WTC11 (cell line): ENCODE measurements around the gene SMOC2. TPM values are rescaled to one million over a fixed set of nuclear protein-coding genes. Genes with fewer than 3 reads are reported as not detected.

ENCODE experiments used
- ATAC-seq: fragments of 200-7000 bp; cut with Tn5 transposase; 2 replicates; pipeline ENCODE4 v1.10.0; 2021; ENCODE audit warnings: mild to moderate bottlenecking, moderate library complexity
- CTCF ChIA-PET: fragments of 300-600 bp; sonication (Branson Sonifier 250); formaldehyde crosslinking; loops from one replicate; lab custom pipeline; 2021; ENCODE audit warnings: antibody characterized with exemption; lab: Charles Lee
- POLR2A ChIA-PET: fragments of 350-600 bp; sonication (Branson Sonifier 250); formaldehyde crosslinking; loops from one replicate; lab custom pipeline; 2021; ENCODE audit warnings: antibody characterized with exemption; lab: Charles Lee
- DNase-seq: peaks from one replicate; pipeline ENCODE4 v3.0.0; 2021; ENCODE audit warnings: low spot score
- H3K27ac Mint-ChIP-seq: 2 replicates; pipeline ENCODE4 v1.8.0; 2021; ENCODE audit warnings: mixed read lengths
- H3K27me3 Mint-ChIP-seq: 2 replicates; pipeline ENCODE4 v1.8.0; 2021; ENCODE audit warnings: low read depth, mild to moderate bottlenecking, moderate library complexity, mixed read lengths
- H3K36me3 Mint-ChIP-seq: 2 replicates; pipeline ENCODE4 v1.8.0; 2021; ENCODE audit warnings: mixed read lengths
- H3K4me1 Mint-ChIP-seq: 2 replicates; pipeline ENCODE4 v1.8.0; 2022; ENCODE audit warnings: mixed read lengths
- H3K4me3 Mint-ChIP-seq: 2 replicates; pipeline ENCODE4 v1.8.0; 2021; ENCODE audit warnings: mild to moderate bottlenecking, moderate library complexity, mixed read lengths
- H3K9me3 Mint-ChIP-seq: 2 replicates; pipeline ENCODE4 v1.8.0; 2021; ENCODE audit warnings: mixed read lengths
- ELF4 ChIP-seq: sonication (generic); formaldehyde crosslinking; IDR thresholded peaks from 2 replicates; pipeline ENCODE4 v1.8.1; 2022; ENCODE audit warnings: low read depth, mild to moderate bottlenecking, moderate library complexity, missing genetic modification reagents
- FOXK1 ChIP-seq: sonication (generic); formaldehyde crosslinking; IDR thresholded peaks from 2 replicates; pipeline ENCODE4 v1.8.0; 2022; ENCODE audit warnings: mild to moderate bottlenecking, moderate library complexity, missing genetic modification reagents
- GABPB1 ChIP-seq: sonication (generic); formaldehyde crosslinking; IDR thresholded peaks from 2 replicates; pipeline ENCODE4 v1.8.1; 2023; ENCODE audit warnings: mild to moderate bottlenecking, missing genetic modification reagents
- JAZF1 ChIP-seq: fragments of 250-450 bp; sonication (Bioruptor Pico); IDR thresholded peaks from 2 replicates; pipeline ENCODE4 v1.9.0; 2021; ENCODE audit warnings: moderate library complexity, mild to moderate bottlenecking, inconsistent platforms
- MXD4 ChIP-seq: fragments of 250-450 bp; sonication (Bioruptor Pico); IDR thresholded peaks from 2 replicates; pipeline ENCODE4 v1.8.0; 2021; ENCODE audit warnings: mild to moderate bottlenecking, moderate library complexity, borderline replicate concordance
- NFATC4 ChIP-seq: fragments of 250-450 bp; sonication (Bioruptor Pico); IDR thresholded peaks from 2 replicates; pipeline ENCODE4 v1.9.0; 2021; ENCODE audit warnings: mild to moderate bottlenecking
- ZNF317 ChIP-seq: sonication (generic); formaldehyde crosslinking; IDR thresholded peaks from 2 replicates; pipeline ENCODE4 v1.8.1; 2023; ENCODE audit warnings: low read depth, mild to moderate bottlenecking, moderate library complexity, missing genetic modification reagents, borderline replicate concordance
- ZNF671 ChIP-seq: fragments of 250-450 bp; sonication (Bioruptor Pico); IDR thresholded peaks from 2 replicates; pipeline ENCODE4 v1.8.0; 2021; ENCODE audit warnings: mild to moderate bottlenecking
- total RNA-seq: library from RNA; stranded (reverse); gene quantifications from 3 replicates; pipeline ENCODE4 v1.2.3, GENCODE V29; 2021
- TF ChIP-seq, protein P1 (sequence below): fragments of 250-450 bp; sonication (Bioruptor Pico); IDR thresholded peaks from 2 replicates; pipeline ENCODE4 v1.8.0; 2021; ENCODE audit warnings: mild to moderate bottlenecking
- TF ChIP-seq, protein P2 (sequence below): sonication (generic); formaldehyde crosslinking; IDR thresholded peaks from 2 replicates; pipeline ENCODE4 v1.8.1; 2022; ENCODE audit warnings: missing genetic modification reagents, borderline replicate concordance
- TF ChIP-seq, protein P3 (sequence below): sonication (generic); formaldehyde crosslinking; IDR thresholded peaks from 2 replicates; pipeline ENCODE4 v1.8.1; 2022; ENCODE audit warnings: low read depth, mild to moderate bottlenecking, moderate library complexity, missing genetic modification reagents, borderline replicate concordance
- TF ChIP-seq, protein P4 (sequence below): sonication (generic); formaldehyde crosslinking; IDR thresholded peaks from 2 replicates; pipeline ENCODE4 v1.8.1; 2023; ENCODE audit warnings: mild to moderate bottlenecking, missing genetic modification reagents, moderate library complexity
- TF ChIP-seq, protein P5 (sequence below): sonication (generic); formaldehyde crosslinking; IDR thresholded peaks from 2 replicates; pipeline ENCODE4 v1.8.1; 2023; ENCODE audit warnings: mild to moderate bottlenecking, missing genetic modification reagents
- TF ChIP-seq, protein P6 (sequence below): sonication (generic); formaldehyde crosslinking; IDR thresholded peaks from 2 replicates; pipeline ENCODE4 v1.8.0; 2023; ENCODE audit warnings: mild to moderate bottlenecking, missing genetic modification reagents
- TF ChIP-seq, protein P7 (sequence below): fragments of 250-450 bp; sonication (Bioruptor Pico); IDR thresholded peaks from 2 replicates; pipeline ENCODE4 v1.9.0; 2021; ENCODE audit warnings: mild to moderate bottlenecking
- TF ChIP-seq, protein P8 (sequence below): fragments of 250-450 bp; sonication (Bioruptor Pico); IDR thresholded peaks from 2 replicates; pipeline ENCODE4 v1.9.0; 2021; ENCODE audit warnings: moderate library complexity, mild to moderate bottlenecking, inconsistent platforms, borderline replicate concordance
- TF ChIP-seq, protein P9 (sequence below): fragments of 250-450 bp; sonication (Bioruptor Pico); IDR thresholded peaks from 2 replicates; pipeline ENCODE4 v1.9.0; 2021; ENCODE audit warnings: mild to moderate bottlenecking
- TF ChIP-seq, protein P10 (sequence below): sonication (generic); formaldehyde crosslinking; IDR thresholded peaks from 2 replicates; pipeline ENCODE4 v1.8.0; 2022; ENCODE audit warnings: mild to moderate bottlenecking, missing genetic modification reagents

SMOC2 gene
- total RNA-seq, 1 experiment from 2014 or later, result 3.9 TPM

DNA sequence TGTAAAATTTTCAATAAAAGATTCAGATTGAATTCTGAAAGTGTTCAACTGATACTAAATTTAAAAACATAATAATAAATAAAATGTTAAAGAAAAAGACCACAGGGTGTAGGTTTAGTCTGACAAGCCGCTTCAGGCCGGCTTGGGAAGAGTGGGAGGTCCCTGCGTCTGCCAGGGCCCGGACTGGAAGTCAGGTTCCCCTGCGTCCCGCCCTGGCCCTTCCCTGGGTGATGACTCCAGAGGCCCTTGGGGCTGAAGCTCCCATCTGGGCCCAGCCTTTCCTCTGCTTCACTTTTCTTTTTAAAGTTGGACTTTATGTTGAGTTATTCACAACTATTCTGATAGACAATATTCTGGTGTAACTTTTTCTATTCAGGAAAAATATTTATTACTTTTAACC lies 93.3 kb downstream of the SMOC2 start (continued):
- TF ChIP-seq, protein P1, sequence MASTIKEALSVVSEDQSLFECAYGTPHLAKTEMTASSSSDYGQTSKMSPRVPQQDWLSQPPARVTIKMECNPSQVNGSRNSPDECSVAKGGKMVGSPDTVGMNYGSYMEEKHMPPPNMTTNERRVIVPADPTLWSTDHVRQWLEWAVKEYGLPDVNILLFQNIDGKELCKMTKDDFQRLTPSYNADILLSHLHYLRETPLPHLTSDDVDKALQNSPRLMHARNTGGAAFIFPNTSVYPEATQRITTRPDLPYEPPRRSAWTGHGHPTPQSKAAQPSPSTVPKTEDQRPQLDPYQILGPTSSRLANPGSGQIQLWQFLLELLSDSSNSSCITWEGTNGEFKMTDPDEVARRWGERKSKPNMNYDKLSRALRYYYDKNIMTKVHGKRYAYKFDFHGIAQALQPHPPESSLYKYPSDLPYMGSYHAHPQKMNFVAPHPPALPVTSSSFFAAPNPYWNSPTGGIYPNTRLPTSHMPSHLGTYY (CRISPR knock-in tag), result no peak
- TF ChIP-seq GABPB1 (CRISPR knock-in tag), result no peak
- TF ChIP-seq, protein P2, sequence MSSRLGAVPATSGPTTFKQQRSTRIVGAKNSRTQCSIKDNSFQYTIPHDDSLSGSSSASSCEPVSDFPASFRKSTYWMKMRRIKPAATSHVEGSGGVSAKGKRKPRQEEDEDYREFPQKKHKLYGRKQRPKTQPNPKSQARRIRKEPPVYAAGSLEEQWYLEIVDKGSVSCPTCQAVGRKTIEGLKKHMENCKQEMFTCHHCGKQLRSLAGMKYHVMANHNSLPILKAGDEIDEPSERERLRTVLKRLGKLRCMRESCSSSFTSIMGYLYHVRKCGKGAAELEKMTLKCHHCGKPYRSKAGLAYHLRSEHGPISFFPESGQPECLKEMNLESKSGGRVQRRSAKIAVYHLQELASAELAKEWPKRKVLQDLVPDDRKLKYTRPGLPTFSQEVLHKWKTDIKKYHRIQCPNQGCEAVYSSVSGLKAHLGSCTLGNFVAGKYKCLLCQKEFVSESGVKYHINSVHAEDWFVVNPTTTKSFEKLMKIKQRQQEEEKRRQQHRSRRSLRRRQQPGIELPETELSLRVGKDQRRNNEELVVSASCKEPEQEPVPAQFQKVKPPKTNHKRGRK (CRISPR knock-in tag), result no peak
- TF ChIP-seq, protein P3, sequence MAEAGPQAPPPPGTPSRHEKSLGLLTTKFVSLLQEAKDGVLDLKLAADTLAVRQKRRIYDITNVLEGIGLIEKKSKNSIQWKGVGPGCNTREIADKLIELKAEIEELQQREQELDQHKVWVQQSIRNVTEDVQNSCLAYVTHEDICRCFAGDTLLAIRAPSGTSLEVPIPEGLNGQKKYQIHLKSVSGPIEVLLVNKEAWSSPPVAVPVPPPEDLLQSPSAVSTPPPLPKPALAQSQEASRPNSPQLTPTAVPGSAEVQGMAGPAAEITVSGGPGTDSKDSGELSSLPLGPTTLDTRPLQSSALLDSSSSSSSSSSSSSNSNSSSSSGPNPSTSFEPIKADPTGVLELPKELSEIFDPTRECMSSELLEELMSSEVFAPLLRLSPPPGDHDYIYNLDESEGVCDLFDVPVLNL (CRISPR knock-in tag), result no peak
- TF ChIP-seq NFATC4 (CRISPR knock-in tag), result no peak
- TF ChIP-seq ELF4, result no peak
- TF ChIP-seq, protein P4, sequence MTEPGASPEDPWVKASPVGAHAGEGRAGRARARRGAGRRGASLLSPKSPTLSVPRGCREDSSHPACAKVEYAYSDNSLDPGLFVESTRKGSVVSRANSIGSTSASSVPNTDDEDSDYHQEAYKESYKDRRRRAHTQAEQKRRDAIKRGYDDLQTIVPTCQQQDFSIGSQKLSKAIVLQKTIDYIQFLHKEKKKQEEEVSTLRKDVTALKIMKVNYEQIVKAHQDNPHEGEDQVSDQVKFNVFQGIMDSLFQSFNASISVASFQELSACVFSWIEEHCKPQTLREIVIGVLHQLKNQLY (CRISPR knock-in tag), result no peak
- TF ChIP-seq, protein P5, sequence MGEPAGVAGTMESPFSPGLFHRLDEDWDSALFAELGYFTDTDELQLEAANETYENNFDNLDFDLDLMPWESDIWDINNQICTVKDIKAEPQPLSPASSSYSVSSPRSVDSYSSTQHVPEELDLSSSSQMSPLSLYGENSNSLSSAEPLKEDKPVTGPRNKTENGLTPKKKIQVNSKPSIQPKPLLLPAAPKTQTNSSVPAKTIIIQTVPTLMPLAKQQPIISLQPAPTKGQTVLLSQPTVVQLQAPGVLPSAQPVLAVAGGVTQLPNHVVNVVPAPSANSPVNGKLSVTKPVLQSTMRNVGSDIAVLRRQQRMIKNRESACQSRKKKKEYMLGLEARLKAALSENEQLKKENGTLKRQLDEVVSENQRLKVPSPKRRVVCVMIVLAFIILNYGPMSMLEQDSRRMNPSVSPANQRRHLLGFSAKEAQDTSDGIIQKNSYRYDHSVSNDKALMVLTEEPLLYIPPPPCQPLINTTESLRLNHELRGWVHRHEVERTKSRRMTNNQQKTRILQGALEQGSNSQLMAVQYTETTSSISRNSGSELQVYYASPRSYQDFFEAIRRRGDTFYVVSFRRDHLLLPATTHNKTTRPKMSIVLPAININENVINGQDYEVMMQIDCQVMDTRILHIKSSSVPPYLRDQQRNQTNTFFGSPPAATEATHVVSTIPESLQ (CRISPR knock-in tag), result no peak

DNA sequence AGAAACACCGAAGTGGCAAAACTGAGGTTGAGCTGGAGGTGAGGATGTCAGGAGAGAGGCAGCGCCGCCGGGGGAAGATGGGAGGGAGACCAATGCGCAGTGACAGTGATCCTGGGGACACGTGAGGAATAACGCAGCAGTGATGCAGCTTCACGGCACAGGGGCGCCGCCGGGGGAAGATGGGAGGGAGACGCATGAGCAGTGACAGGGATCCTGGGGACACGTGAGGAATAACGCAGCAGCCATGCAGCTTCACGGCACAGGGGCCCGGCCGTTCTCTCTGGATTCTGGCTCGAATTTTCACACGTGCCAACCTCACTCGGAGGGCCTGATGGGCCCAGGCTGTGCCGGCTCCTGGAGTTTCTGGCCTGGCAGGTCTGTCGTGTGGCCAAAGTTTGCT lies 94.7 kb downstream of the SMOC2 start:
- no peak for ATAC-seq
- TF ChIP-seq MXD4 (CRISPR knock-in tag), result no peak
- TF ChIP-seq, protein P6, sequence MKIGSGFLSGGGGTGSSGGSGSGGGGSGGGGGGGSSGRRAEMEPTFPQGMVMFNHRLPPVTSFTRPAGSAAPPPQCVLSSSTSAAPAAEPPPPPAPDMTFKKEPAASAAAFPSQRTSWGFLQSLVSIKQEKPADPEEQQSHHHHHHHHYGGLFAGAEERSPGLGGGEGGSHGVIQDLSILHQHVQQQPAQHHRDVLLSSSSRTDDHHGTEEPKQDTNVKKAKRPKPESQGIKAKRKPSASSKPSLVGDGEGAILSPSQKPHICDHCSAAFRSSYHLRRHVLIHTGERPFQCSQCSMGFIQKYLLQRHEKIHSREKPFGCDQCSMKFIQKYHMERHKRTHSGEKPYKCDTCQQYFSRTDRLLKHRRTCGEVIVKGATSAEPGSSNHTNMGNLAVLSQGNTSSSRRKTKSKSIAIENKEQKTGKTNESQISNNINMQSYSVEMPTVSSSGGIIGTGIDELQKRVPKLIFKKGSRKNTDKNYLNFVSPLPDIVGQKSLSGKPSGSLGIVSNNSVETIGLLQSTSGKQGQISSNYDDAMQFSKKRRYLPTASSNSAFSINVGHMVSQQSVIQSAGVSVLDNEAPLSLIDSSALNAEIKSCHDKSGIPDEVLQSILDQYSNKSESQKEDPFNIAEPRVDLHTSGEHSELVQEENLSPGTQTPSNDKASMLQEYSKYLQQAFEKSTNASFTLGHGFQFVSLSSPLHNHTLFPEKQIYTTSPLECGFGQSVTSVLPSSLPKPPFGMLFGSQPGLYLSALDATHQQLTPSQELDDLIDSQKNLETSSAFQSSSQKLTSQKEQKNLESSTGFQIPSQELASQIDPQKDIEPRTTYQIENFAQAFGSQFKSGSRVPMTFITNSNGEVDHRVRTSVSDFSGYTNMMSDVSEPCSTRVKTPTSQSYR (CRISPR knock-in tag), result no peak
- Mint-ChIP-seq H3K27me3 (no peaks in the 10 kb centered on the region), H3K4me1 (peaks cover 16% of the 10 kb centered on the region), H3K36me3 (no peaks in the 10 kb centered on the region), H3K4me3 (no peak overlapping the region), H3K9me3 (no peaks in the 10 kb centered on the region), H3K27ac (no peak overlapping the region; the same call in 1 of the 2 replicates)
- no peak for DNase-seq
- ChIA-PET CTCF (no interaction called here), POLR2A (no interaction called here)

DNA sequence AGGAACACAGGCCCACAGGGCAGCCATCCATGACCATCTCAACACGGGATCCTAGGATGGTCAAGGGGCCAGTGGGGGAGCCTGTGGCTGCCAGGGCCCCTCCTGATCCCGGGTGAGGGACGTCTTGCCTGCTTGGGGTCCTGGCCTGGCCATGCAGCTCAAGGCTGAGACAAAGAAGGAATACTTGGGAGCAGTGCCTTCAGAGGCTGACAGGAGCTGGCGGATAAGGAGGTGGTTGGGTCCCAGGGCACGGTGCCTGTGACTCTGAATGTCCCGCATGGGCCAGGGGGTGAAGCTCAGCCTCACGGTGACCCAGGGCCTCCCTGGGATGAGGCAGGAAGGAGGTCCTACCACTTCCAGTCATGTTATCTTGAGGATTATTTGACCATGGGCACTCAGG lies 95.2 kb downstream of the SMOC2 start:
- no peak overlapping the region for H3K4me3 Mint-ChIP-seq
- TF ChIP-seq, protein P7, sequence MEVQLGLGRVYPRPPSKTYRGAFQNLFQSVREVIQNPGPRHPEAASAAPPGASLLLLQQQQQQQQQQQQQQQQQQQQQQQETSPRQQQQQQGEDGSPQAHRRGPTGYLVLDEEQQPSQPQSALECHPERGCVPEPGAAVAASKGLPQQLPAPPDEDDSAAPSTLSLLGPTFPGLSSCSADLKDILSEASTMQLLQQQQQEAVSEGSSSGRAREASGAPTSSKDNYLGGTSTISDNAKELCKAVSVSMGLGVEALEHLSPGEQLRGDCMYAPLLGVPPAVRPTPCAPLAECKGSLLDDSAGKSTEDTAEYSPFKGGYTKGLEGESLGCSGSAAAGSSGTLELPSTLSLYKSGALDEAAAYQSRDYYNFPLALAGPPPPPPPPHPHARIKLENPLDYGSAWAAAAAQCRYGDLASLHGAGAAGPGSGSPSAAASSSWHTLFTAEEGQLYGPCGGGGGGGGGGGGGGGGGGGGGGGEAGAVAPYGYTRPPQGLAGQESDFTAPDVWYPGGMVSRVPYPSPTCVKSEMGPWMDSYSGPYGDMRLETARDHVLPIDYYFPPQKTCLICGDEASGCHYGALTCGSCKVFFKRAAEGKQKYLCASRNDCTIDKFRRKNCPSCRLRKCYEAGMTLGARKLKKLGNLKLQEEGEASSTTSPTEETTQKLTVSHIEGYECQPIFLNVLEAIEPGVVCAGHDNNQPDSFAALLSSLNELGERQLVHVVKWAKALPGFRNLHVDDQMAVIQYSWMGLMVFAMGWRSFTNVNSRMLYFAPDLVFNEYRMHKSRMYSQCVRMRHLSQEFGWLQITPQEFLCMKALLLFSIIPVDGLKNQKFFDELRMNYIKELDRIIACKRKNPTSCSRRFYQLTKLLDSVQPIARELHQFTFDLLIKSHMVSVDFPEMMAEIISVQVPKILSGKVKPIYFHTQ (CRISPR knock-in tag), result no peak
- TF ChIP-seq, protein P8, sequence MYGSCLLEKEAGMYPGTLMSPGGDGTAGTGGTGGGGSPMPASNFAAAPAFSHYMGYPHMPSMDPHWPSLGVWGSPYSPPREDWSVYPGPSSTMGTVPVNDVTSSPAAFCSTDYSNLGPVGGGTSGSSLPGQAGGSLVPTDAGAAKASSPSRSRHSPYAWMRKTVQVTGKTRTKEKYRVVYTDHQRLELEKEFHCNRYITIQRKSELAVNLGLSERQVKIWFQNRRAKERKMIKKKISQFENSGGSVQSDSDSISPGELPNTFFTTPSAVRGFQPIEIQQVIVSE, result no peak
- TF ChIP-seq ZNF317 (no peak), ZNF671 (CRISPR knock-in tag) (no peak), FOXK1 (CRISPR knock-in tag) (no peak), JAZF1 (CRISPR knock-in tag) (no peak)
- TF ChIP-seq, protein P9, sequence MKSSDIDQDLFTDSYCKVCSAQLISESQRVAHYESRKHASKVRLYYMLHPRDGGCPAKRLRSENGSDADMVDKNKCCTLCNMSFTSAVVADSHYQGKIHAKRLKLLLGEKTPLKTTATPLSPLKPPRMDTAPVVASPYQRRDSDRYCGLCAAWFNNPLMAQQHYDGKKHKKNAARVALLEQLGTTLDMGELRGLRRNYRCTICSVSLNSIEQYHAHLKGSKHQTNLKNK (CRISPR knock-in tag), result no peak
- TF ChIP-seq, protein P10, sequence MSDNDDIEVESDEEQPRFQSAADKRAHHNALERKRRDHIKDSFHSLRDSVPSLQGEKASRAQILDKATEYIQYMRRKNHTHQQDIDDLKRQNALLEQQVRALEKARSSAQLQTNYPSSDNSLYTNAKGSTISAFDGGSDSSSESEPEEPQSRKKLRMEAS, result no peak
- H3K36me3 Mint-ChIP-seq, result no peaks in the 10 kb centered on the region
- H3K27ac Mint-ChIP-seq, result no peak overlapping the region
- no peaks in the 10 kb centered on the region for H3K9me3 Mint-ChIP-seq
- POLR2A ChIA-PET, result no interaction called here
- DNase-seq (no peak), ATAC-seq (no peak)
- H3K27me3 Mint-ChIP-seq, result no peaks in the 10 kb centered on the region
- CTCF ChIA-PET, result no interaction called here
- H3K4me1 Mint-ChIP-seq, result peaks cover 21% of the 10 kb centered on the region
